Mesenchymal stem cell (in vitro differentiated cells and primary cell): ENCODE measurements around the gene EGLN1.

Source experiments
- DNase-seq: peaks from one replicate; pipeline ENCODE4 v3.0.0-alpha.2; 2013
- H2AFZ ChIP-seq: one replicate; pipeline ENCODE4 v1.6.1; 2013; ENCODE audit warnings: low read depth, mild to moderate bottlenecking, control low read depth, inconsistent platforms, low read length, moderate library complexity
- H2AK5ac ChIP-seq: 2 replicates; pipeline ENCODE4 v1.6.1; 2013; ENCODE audit warnings: low read length, moderate library complexity, mild to moderate bottlenecking, inconsistent platforms; ENCODE audit not compliant: severe bottlenecking
- H2BK120ac ChIP-seq: one replicate; pipeline ENCODE4 v1.6.1; 2013; ENCODE audit warnings: low read depth, mild to moderate bottlenecking, inconsistent platforms, low read length, moderate library complexity
- H2BK12ac ChIP-seq, 2 experiments: one replicate each; pipeline ENCODE4 v1.6.1; 2013; ENCODE audit warnings: inconsistent platforms in 2 of 2, low read length in 2 of 2, mild to moderate bottlenecking in 2 of 2, moderate library complexity in 2 of 2, control low read depth in 1 of 2
- H2BK15ac ChIP-seq: one replicate; pipeline ENCODE4 v1.6.1; 2013; ENCODE audit warnings: mild to moderate bottlenecking, low read depth, inconsistent platforms; ENCODE audit not compliant: poor library complexity, severe bottlenecking
- H2BK5ac ChIP-seq: 2 replicates; pipeline ENCODE4 v1.6.1; 2013; ENCODE audit warnings: low read depth, mild to moderate bottlenecking, low read length, control low read depth, inconsistent platforms; ENCODE audit not compliant: poor library complexity, severe bottlenecking
- H3K14ac ChIP-seq, 2 experiments: one replicate each; pipeline ENCODE4 v1.6.1; 2013; ENCODE audit warnings: inconsistent platforms in 2 of 2, low read length in 2 of 2, control low read depth in 1 of 2, mild to moderate bottlenecking in 1 of 2, moderate library complexity in 1 of 2
- H3K18ac ChIP-seq, 2 experiments: one replicate each; pipeline ENCODE4 v1.6.1; 2013; ENCODE audit warnings: inconsistent platforms in 2 of 2, low read length in 2 of 2, control low read depth in 1 of 2, low read depth in 1 of 2, mild to moderate bottlenecking in 1 of 2
- H3K23ac ChIP-seq, 2 experiments: one replicate each; pipeline ENCODE4 v1.6.1; 2013; ENCODE audit warnings: inconsistent platforms in 2 of 2, low read length in 2 of 2, mild to moderate bottlenecking in 2 of 2, moderate library complexity in 2 of 2, control low read depth in 1 of 2
- H3K27ac ChIP-seq: 2 replicates; pipeline ENCODE4 v1.5.1; 2013; ENCODE audit warnings: mild to moderate bottlenecking, moderate library complexity, low read length, control low read depth, inconsistent platforms; ENCODE audit not compliant: poor library complexity, severe bottlenecking
- H3K27me3 ChIP-seq, 2 experiments: 2 replicates each; pipeline versions ENCODE4 v1.6.1 to v1.7.0; 2013; ENCODE audit warnings: low read length in 2 of 2, mild to moderate bottlenecking in 2 of 2, moderate library complexity in 2 of 2, control low read depth in 1 of 2, inconsistent platforms in 1 of 2; ENCODE audit not compliant: control insufficient read depth in 1 of 2, insufficient read depth in 1 of 2
- H3K36me3 ChIP-seq, 2 experiments: 2 replicates each; pipeline versions ENCODE4 v1.6.1 to v1.7.0; 2013; ENCODE audit warnings: low read length in 2 of 2, control low read depth in 1 of 2, inconsistent platforms in 1 of 2, low read depth in 1 of 2, mild to moderate bottlenecking in 1 of 2; ENCODE audit not compliant: insufficient read depth in 2 of 2, control insufficient read depth in 1 of 2
- H3K4ac ChIP-seq, 2 experiments: one replicate each; pipeline ENCODE4 v1.6.1; 2013; ENCODE audit warnings: inconsistent platforms in 2 of 2, low read length in 2 of 2, mild to moderate bottlenecking in 2 of 2, moderate library complexity in 2 of 2, control low read depth in 1 of 2, low read depth in 1 of 2
- H3K4me1 ChIP-seq: 2 replicates; pipeline ENCODE4 v1.6.1; 2013; ENCODE audit warnings: low read depth, low read length, control low read depth; ENCODE audit not compliant: control insufficient read depth, insufficient read depth
- H3K4me2 ChIP-seq: 2 replicates; pipeline ENCODE4 v1.6.1; 2013; ENCODE audit warnings: low read length, mild to moderate bottlenecking, inconsistent platforms; ENCODE audit not compliant: poor library complexity, severe bottlenecking
- H3K4me3 ChIP-seq, 2 experiments: 2 replicates each; pipeline versions ENCODE4 v1.5.1 to v1.7.0; 2013; ENCODE audit warnings: low read length in 2 of 2, mild to moderate bottlenecking in 2 of 2, control low read depth in 1 of 2, low read depth in 1 of 2; ENCODE audit not compliant: insufficient read depth in 1 of 2
- H3K79me1 ChIP-seq: replicated peaks from 2 replicates; pipeline ENCODE4 v1.6.1; 2013; ENCODE audit warnings: mild to moderate bottlenecking, control low read depth, low read length, inconsistent platforms; ENCODE audit not compliant: poor library complexity, severe bottlenecking
- H3K9ac ChIP-seq: 2 replicates; pipeline ENCODE4 v1.7.0; 2013; ENCODE audit warnings: mild to moderate bottlenecking, low read length, moderate library complexity
- H3K9me3 ChIP-seq: 2 replicates; pipeline ENCODE4 v1.7.0; 2013; ENCODE audit warnings: mild to moderate bottlenecking, low read length; ENCODE audit not compliant: control insufficient read depth
- H4K8ac ChIP-seq: one replicate; pipeline ENCODE4 v1.6.1; 2013; ENCODE audit warnings: inconsistent platforms, mild to moderate bottlenecking, low read length, moderate library complexity
- H4K91ac ChIP-seq: one replicate; pipeline ENCODE4 v1.6.1; 2013; ENCODE audit warnings: mild to moderate bottlenecking, low read length, inconsistent platforms
- WGBS: methylation state at CpG from one replicate; pipeline ENCODE4 v1.1.7; 2013; ENCODE audit warnings: mixed read lengths; 5-methylcytosine and 5-hydroxymethylcytosine counted together

EGLN1 gene

GRCh38 chr1:231340328-231341013 lies 81.6 kb downstream of the EGLN1 start:
- H3K4me1 ChIP-seq, result peaks cover 19% of the 10 kb centered on the region
- no peak overlapping the region for H3K4me2 ChIP-seq
- H4K8ac ChIP-seq, result peak overlapping the region; percentile 35
- H2BK12ac ChIP-seq, result no peak overlapping the region
- no peaks in the 10 kb centered on the region for H3K9me3 ChIP-seq
- H4K91ac ChIP-seq, result no peak overlapping the region
- H3K9ac ChIP-seq, result no peak overlapping the region
- H2AFZ ChIP-seq, result no peak overlapping the region
- no peak overlapping the region for H2BK5ac ChIP-seq
- no peak overlapping the region for H3K4ac ChIP-seq
- 98% methylated on average over 5 of the region's 6 CpGs for WGBS
- H2BK120ac ChIP-seq, result no peak overlapping the region
- H2AK5ac ChIP-seq, result no peak overlapping the region
- H3K4me3 ChIP-seq, result no peak overlapping the region
- H3K27ac ChIP-seq, result no peak overlapping the region
- H3K27me3 ChIP-seq, result no peaks in the 10 kb centered on the region
- no peak overlapping the region for H2BK15ac ChIP-seq
- DNase-seq, result no peak
- H3K23ac ChIP-seq, result no peak overlapping the region
- H3K36me3 ChIP-seq, result peaks cover 13 to 42% of the 10 kb centered on the region in 2 experiments
- peaks cover 15% of the 10 kb centered on the region for H3K79me1 ChIP-seq
- H3K18ac ChIP-seq, result no peak overlapping the region
- no peak overlapping the region for H3K14ac ChIP-seq

- peak; percentile 29 for DNase-seq
- Histone ChIP-seq H3K27ac (peak within 1 kb of the TSS; percentile 98), H2BK5ac (peak within 1 kb of the TSS; percentile 67), H3K9me3 (no peaks in the 10 kb centered on the region), H3K79me1 (peaks cover 9% of the 10 kb centered on the region), H3K23ac (peak within 1 kb of the TSS in 1 of 2 experiments; percentile 54), H3K9ac (peak within 1 kb of the TSS; percentile 96), H4K91ac (peak within 1 kb of the TSS; percentile 71), H3K4me2 (peak within 1 kb of the TSS; percentile 76), H2AK5ac (no peak within 1 kb of the TSS), H2BK120ac (no peak within 1 kb of the TSS), H2BK12ac (no peak within 1 kb of the TSS), H3K36me3 (peaks cover 13 to 48% of the 10 kb centered on the region in 2 experiments), H3K4me1 (peaks cover 21% of the 10 kb centered on the region), H2BK15ac (no peak within 1 kb of the TSS), H2AFZ (peak within 1 kb of the TSS; percentile 83), H3K14ac (peak within 1 kb of the TSS in 1 of 2 experiments; percentile 94), H3K4ac (peak within 1 kb of the TSS; percentile 70 to 88), H3K4me3 (peak within 1 kb of the TSS; percentile 95 to 99), H3K27me3 (no peaks in the 10 kb centered on the region), H4K8ac (peak within 1 kb of the TSS; percentile 91), H3K18ac (peak within 1 kb of the TSS; percentile 75 to 95)
- WGBS, result under 1% methylated on average over 35 of the region's 43 CpGs
Measured at GRCh38 chr1:231338270-231339128, 83.6 kb downstream of the EGLN1 start, which contains the start of gene SPRTN. SPRTN (plus strand) TSS chr1:231338293; CDS start chr1:231338384, 91 bp downstream.

- Histone ChIP-seq H3K14ac (peak within 1 kb of the TSS in 1 of 2 experiments; percentile 94), H3K79me1 (peaks cover 7% of the 10 kb centered on the region), H3K23ac (peak within 1 kb of the TSS in 1 of 2 experiments; percentile 54), H2BK12ac (no peak within 1 kb of the TSS), H3K9ac (peak within 1 kb of the TSS; percentile 96), H3K4ac (peak within 1 kb of the TSS; percentile 70 to 88), H3K18ac (peak within 1 kb of the TSS; percentile 75 to 95), H2BK120ac (no peak within 1 kb of the TSS), H2BK5ac (peak within 1 kb of the TSS; percentile 67), H4K91ac (peak within 1 kb of the TSS; percentile 71), H3K4me3 (peak within 1 kb of the TSS; percentile 95 to 99), H3K4me2 (peak within 1 kb of the TSS; percentile 76), H3K27ac (peak within 1 kb of the TSS; percentile 98), H4K8ac (peak within 1 kb of the TSS; percentile 91), H3K27me3 (no peaks in the 10 kb centered on the region), H3K36me3 (peaks cover 12 to 48% of the 10 kb centered on the region in 2 experiments), H3K4me1 (peaks cover 21% of the 10 kb centered on the region), H3K9me3 (no peaks in the 10 kb centered on the region), H2BK15ac (no peak within 1 kb of the TSS), H2AFZ (peak within 1 kb of the TSS; percentile 83), H2AK5ac (no peak within 1 kb of the TSS)
- DNase-seq, result peak; percentile 97
- WGBS, result under 1% methylated on average over 73 of the region's 74 CpGs
Measured at GRCh38 chr1:231337472-231338269, 84.4 kb downstream of the EGLN1 start, which contains the start of gene EXOC8. EXOC8 (minus strand) TSS chr1:231337852; CDS start chr1:231337745, 107 bp downstream.
